NCI-H774 (cell line): ENCODE measurements around the gene FLVCR2.

Experiments used
- DNase-seq: peaks from one replicate; lab custom pipeline; 2025; lab: John Stamatoyannopoulos, UW

FLVCR2 gene

GRCh38 chr14:75630695-75631452, 52.5 kb downstream of the FLVCR2 start:
- DNase-seq = no peak

DNA sequence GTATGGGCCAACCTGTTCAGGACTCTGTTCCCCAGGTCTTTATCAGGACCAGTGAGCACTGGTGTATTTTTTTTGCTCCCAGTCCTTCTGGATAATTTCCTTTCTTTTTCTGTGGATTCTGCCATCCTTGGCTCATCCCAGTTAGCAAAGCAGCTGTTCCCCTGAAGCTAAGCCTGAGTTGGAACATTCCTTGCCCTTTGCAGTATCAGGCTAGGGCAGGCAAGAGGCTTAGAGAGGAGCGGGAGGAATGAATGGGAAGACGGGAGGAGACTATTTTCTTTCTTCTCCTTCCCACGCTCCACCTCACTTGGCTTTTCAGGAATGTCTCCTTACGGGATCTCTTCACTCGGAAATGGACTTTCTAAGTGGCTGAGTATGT, 53.0 kb downstream of the FLVCR2 start:
- DNase-seq = no peak

- no peak for DNase-seq
Observed at GRCh38 chr14:75634848-75635247, 56.4 kb downstream of the FLVCR2 start.

DNA sequence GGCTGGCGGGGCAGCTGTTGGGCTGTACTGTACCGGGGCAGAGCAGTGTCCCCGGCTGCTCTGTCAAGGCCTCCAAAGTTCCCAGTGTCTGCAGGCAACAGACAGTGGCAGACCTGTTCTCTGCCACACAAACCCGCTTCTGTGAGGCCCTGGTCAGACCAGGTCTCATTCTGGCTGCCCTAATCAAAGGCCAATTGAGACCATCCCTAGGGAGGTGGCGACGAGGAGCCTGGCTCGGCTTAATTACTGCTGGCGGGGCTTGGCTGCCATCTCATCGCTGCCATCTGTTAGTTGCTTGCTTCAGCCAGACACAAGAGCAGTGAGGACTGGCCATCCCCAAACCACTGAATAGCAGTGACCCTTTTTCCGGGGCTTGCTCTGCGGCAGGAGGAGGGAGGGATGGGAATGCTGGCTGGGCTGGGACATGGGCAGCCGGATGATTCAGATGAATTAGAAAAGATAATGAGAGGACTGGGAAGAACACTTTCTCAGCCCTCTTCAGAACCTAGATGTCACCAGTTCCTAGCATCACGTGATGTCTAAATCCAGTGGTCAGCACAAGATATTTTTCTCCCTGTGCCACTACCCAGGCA, 57.8 kb downstream of the FLVCR2 start:
- DNase-seq = no peak

- DNase-seq = no peak
Observed at GRCh38 chr14:75640876-75641275, 62.5 kb downstream of the FLVCR2 start.

DNA sequence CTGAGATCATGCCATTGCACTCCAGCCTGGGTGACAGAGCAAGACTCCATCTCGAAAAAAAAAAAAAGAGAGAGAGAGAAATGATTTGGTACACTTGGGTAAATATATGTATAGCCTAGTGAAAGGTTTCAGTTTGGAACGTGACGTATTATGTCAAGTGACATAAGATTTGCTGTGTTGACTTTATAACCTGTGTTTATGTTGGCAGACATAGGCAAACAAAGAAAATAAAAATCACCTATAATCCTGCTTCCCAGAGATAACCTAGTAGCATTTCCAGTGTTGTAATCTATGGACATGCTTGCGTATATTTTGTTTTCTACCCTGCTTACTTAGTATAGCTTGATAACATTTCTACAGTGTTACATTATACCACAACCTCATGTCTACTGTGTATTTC, 65.6 kb downstream of the FLVCR2 start:
- no peak for DNase-seq

DNA sequence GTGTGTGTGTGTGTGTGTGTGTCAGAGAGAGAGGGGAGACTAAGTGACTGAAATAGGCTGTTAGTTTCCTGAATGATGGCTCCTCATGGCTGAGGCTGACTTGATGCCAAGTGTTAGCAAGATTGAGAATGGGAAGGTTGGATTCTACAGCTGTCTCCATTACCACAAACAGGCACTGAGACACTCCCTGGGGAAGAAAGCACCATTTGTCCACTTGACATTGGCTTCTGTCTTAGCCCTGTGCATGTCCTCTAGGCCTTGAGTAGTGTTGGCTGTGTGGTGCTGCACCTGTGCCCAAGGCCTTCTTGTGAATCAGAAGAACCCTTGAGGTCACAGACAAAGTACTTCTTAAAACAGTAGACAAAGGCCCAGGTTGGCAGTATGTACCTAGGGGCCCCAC, 66.6 kb downstream of the FLVCR2 start:
- DNase-seq = no peak

GRCh38 chr14:75646762-75647161, 68.3 kb downstream of the FLVCR2 start:
- DNase-seq = no peak

- DNase-seq = no peak
Observed at GRCh38 chr14:75647640-75648039, 69.2 kb downstream of the FLVCR2 start.

DNA sequence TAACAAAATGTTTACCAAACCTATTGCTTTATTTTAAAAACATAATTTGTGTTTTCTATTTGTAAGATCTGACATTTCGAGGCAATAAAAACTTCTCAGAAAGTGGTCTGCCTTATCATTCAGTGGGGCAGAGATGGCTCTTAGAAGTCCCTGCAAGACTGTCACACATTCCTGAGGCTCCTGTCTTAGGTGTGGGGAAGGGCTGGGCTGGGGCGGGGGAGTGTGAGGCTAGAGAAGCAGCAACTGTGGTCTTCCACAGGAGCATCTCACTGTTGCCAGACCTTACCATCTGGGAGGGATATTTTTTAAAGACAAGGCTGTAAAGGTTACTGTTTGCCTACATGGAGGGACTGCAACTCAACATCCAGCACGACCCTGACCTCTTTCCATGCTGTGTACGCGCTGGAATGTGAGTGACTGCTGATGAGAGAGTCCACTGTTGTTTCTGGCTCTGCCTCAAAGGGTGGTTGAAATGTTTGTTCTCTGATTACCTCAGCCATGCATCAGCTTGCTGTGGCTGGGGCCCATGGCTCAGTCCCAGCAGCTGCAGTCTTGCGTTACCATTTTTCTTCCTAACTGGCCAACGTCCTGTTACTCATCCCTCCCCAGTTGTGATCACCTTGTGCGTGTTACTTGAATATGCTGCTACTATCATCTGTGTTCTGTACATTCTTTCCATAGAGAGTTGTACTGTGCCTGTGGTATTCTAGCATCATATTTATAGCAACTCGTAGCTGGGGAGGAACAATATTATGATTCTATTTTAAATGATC, 69.8 kb downstream of the FLVCR2 start:
- no peak for DNase-seq

GRCh38 chr14:75649337-75649736, 70.9 kb downstream of the FLVCR2 start:
- no peak for DNase-seq

DNA sequence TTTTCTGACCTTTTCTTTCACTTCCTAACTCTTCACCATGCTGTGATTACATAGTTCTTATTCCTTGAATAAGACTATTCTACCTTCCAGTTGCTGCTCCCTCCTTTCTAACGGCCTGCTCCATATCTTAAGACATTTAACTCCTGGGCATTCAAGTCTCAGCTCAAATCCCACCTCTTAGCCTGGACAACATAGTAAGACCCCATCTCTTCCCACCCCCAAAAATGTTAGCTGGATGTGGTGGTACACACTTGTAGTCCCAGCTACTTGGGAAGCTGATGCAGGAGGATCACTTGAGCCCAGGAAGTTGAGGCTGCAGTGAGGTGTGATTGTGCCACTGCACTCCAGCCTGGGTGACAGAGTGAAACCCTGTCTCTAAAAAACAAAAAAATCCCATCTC, 71.4 kb downstream of the FLVCR2 start:
- DNase-seq = no peak

- DNase-seq = no peak
Observed at GRCh38 chr14:75650253-75651058, 72.0 kb downstream of the FLVCR2 start.

- DNase-seq = no peak
Observed at GRCh38 chr14:75653563-75653962, 75.1 kb downstream of the FLVCR2 start.

DNA sequence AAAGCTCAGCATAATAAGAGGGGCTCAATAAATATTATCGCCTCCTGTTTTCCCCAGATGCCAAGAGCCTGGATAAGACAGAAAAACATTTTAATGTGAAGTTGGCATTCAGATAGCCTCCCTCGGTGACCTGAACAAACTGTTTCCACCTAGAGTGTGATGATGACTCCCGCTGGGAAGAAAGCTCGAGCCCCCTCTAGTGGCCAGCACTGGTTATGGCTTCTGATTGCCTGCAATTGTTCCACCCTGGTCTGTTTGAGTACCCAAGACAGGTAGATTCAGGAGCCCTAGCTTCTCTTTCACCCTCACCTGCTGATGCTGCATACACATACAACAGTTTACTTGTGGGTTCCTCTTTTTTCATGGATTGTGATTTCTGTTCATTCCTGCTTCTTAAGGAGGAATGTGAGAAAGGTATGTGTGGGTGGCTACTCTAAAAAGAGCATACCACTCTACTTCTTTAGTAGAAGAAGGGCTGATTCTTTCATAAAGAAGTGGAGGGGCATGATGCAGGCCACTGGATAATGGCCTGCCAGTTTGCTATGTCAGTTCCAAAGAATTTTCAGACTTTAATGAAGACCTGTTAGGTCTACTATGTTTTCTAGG, 75.8 kb downstream of the FLVCR2 start:
- DNase-seq = peak; percentile 11

- DNase-seq = no peak
Observed at GRCh38 chr14:75655235-75655634, 76.8 kb downstream of the FLVCR2 start.

DNA sequence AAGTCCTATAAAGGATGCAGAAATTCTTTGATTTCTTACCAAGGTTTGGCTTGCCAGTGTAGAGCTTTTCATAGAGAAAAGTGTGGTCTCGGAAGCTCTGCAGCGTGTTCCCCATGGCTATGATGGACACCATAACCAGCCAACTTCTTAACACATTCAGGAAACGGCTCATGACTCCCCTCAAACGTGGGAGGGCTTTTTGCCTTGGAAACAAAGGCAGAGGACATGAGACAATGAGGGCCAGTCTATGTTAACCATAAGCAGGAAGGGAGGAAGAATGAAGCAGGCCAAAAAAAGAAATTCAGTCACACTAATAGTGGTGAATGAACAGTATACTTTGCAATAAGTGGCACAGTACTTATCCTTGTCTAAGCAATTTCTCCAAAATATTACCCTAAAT, 78.9 kb downstream of the FLVCR2 start:
- no peak for DNase-seq

DNA sequence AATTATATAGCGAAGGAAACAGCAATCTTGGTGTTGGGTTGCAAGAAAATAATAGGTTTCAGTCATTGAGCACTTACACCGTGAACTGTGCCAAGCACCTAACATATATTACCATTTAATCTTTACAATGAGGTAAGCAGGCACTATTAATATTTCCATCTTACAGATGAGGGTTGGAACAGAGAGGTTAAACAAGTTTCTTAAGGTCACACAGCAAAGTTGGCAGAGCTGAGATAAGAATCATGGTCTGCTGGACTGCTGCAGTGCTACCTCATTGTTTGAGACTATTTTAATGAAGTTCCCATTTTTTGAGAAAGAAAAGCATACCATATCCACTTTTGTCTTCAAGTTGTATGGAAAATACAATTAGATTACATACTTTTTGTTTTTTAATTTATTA, 80.5 kb downstream of the FLVCR2 start:
- no peak for DNase-seq

DNA sequence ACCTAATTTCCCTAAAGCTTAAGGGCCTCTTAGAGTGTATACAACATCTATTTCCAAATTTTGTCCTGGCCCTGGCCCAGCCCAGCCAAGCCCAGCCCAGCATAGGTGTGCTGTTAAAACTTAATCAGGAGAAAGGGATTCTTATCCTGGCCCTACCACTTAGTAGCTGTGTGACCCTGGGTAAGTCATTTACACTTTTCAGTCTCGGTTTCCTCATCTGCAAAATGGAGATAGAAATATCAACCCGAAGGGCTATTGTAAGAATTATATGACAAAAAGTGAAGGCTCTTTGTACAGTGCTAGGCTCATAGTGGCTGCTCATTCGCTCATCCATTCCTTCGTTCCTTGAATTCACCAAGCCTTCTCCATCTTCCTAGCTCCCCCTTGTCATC, 81.8 kb downstream of the FLVCR2 start:
- DNase-seq = no peak

- DNase-seq = peak; percentile 97
Observed at GRCh38 chr14:75660630-75661498, 82.4 kb downstream of the FLVCR2 start, which contains the start of the genes ERG28 and TTLL5. Gene ERG28 (minus strand): TSS chr14:75660876. CDS start chr14:75657502, 3,374 bp downstream. Gene TTLL5 (plus strand): TSS chr14:75661246. CDS start chr14:75663150, 1,904 bp downstream.

DNA sequence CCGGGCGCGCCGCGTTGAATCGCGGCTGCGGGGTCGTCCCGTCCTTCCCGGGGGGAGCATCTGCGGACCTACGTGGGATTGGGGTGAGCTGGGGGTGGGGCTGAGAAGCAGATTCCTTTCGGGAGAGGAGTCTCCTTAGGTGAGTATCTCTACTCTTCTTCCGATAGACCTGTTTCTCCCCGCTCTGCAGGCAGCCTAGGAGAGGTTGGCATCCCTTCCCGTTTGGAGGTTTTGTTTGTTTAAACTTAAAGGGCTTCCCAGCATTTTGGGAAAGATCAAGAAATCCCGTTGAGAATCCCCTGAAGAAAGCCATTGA, 83.0 kb downstream of the FLVCR2 start:
- DNase-seq = no peak
